HepG2 (cell line): ENCODE data around the gene MYADML2. TPM values are rescaled to one million over a fixed set of nuclear protein-coding genes. Genes with fewer than 3 reads are reported as not detected.
A peak's percentile ranks its signal among the peaks of the same experiment; 100 is the strongest.

ENCODE experiments used
- ATRX ChIP-seq: sonication (generic); formaldehyde crosslinking; IDR thresholded peaks from 2 replicates; pipeline ENCODE4 v1.4.0; 2020; ENCODE audit warnings: missing genetic modification reagents, borderline replicate concordance
- CHD4 ChIP-seq: fragments of 200-600 bp; sonication (generic); IDR thresholded peaks from 2 replicates; pipeline ENCODE4 v1.7.0; 2017; ENCODE audit warnings: mild to moderate bottlenecking, low read length, borderline replicate concordance
- EZH2 ChIP-seq: conservative IDR thresholded peaks from 2 replicates; pipeline ENCODE4 v1.6.1; 2012; ENCODE audit warnings: mild to moderate bottlenecking, low read depth, low read length, moderate library complexity
- FOSL1 ChIP-seq: sonication (generic); formaldehyde crosslinking; IDR thresholded peaks from 2 replicates; pipeline ENCODE4 v1.9.0; 2021; ENCODE audit warnings: missing genetic modification reagents, borderline replicate concordance
- FOXJ3 ChIP-seq: sonication (generic); formaldehyde crosslinking; IDR thresholded peaks from 2 replicates; pipeline ENCODE4 v1.4.0; 2020; ENCODE audit warnings: missing genetic modification reagents, mild to moderate bottlenecking, borderline replicate concordance
- GFI1 ChIP-seq: sonication (generic); formaldehyde crosslinking; IDR thresholded peaks from 2 replicates; pipeline ENCODE4 v1.5.0; 2020; ENCODE audit warnings: missing genetic modification reagents, mild to moderate bottlenecking, borderline replicate concordance
- JDP2 ChIP-seq: sonication (generic); formaldehyde crosslinking; IDR thresholded peaks from 2 replicates; pipeline ENCODE4 v1.8.1; 2022; ENCODE audit warnings: missing genetic modification reagents, borderline replicate concordance
- MLLT10 ChIP-seq: sonication (generic); formaldehyde crosslinking; IDR thresholded peaks from 2 replicates; pipeline ENCODE4 v1.4.0; 2020; ENCODE audit warnings: missing genetic modification reagents
- MTA3 ChIP-seq: sonication (generic); formaldehyde crosslinking; IDR thresholded peaks from 2 replicates; pipeline ENCODE4 v1.4.0; 2020; ENCODE audit warnings: missing genetic modification reagents
- RAD51 ChIP-seq: fragments of 450-650 bp; IDR thresholded peaks from 2 replicates; pipeline ENCODE4 v1.6.1; 2016; ENCODE audit warnings: borderline replicate concordance
- SIX1 ChIP-seq: sonication (generic); formaldehyde crosslinking; IDR thresholded peaks from 2 replicates; pipeline ENCODE4 v1.4.0; 2020; ENCODE audit warnings: missing genetic modification reagents, borderline replicate concordance
- SNRNP70 ChIP-seq: fragments of 200-400 bp; formaldehyde crosslinking; IDR thresholded peaks from 2 replicates; pipeline ENCODE4 v1.6.1; 2017; ENCODE audit warnings: mild to moderate bottlenecking, low read depth, low read length, moderate library complexity
- SP1 ChIP-seq, 2 experiments: fragments of 450-650 bp in 1 of 2; sonication (generic) in 1 of 2; formaldehyde crosslinking in 1 of 2; IDR thresholded peaks; 2 replicates each; pipeline versions ENCODE4 v1.4.0 to v1.6.1; 2016 to 2020; ENCODE audit warnings: missing genetic modification reagents in 1 of 2
- TSC22D2 ChIP-seq: sonication (generic); formaldehyde crosslinking; IDR thresholded peaks from 2 replicates; pipeline ENCODE4 v1.5.1; 2020; ENCODE audit warnings: missing genetic modification reagents, mild to moderate bottlenecking, borderline replicate concordance
- ZC3H13 ChIP-seq: sonication (generic); formaldehyde crosslinking; IDR thresholded peaks from 2 replicates; pipeline ENCODE4 v1.8.1; 2023; ENCODE audit warnings: mild to moderate bottlenecking, missing genetic modification reagents, moderate library complexity
- ZMAT3 ChIP-seq: sonication (generic); formaldehyde crosslinking; conservative IDR thresholded peaks from 2 replicates; pipeline ENCODE4 v1.7.0; 2021; ENCODE audit warnings: missing genetic modification reagents
- ZNF143 ChIP-seq: sonication (generic); formaldehyde crosslinking; IDR thresholded peaks from 2 replicates; pipeline ENCODE4 v1.4.0; 2020; ENCODE audit warnings: missing genetic modification reagents
- ZNF180 ChIP-seq: sonication (generic); formaldehyde crosslinking; IDR thresholded peaks from 2 replicates; pipeline ENCODE4 v1.4.0; 2020; ENCODE audit warnings: low read depth, missing genetic modification reagents, borderline replicate concordance
- ZNF33B ChIP-seq: sonication (generic); formaldehyde crosslinking; IDR thresholded peaks from 2 replicates; pipeline ENCODE4 v1.5.1; 2020; ENCODE audit warnings: mild to moderate bottlenecking, missing genetic modification reagents
- ZNF547 ChIP-seq: sonication (generic); formaldehyde crosslinking; IDR thresholded peaks from 2 replicates; pipeline ENCODE4 v1.5.1; 2020; ENCODE audit warnings: mild to moderate bottlenecking, missing genetic modification reagents
- ZNF557 ChIP-seq: sonication (generic); formaldehyde crosslinking; IDR thresholded peaks from 2 replicates; pipeline ENCODE4 v1.4.0; 2020; ENCODE audit warnings: missing genetic modification reagents
- ZNF572 ChIP-seq: sonication (generic); formaldehyde crosslinking; IDR thresholded peaks from 2 replicates; pipeline ENCODE4 v1.5.1; 2020; ENCODE audit warnings: mild to moderate bottlenecking, missing genetic modification reagents
- ZNF678 ChIP-seq: sonication (generic); formaldehyde crosslinking; IDR thresholded peaks from 2 replicates; pipeline ENCODE4 v1.4.0; 2020; ENCODE audit warnings: mild to moderate bottlenecking, missing genetic modification reagents
- ZNF703 ChIP-seq: sonication (generic); formaldehyde crosslinking; IDR thresholded peaks from 2 replicates; pipeline ENCODE4 v1.5.1; 2020; ENCODE audit warnings: missing genetic modification reagents, mild to moderate bottlenecking, moderate library complexity, borderline replicate concordance
- ZNF724P ChIP-seq: sonication (generic); formaldehyde crosslinking; IDR thresholded peaks from 2 replicates; pipeline ENCODE4 v1.8.0; 2022; ENCODE audit warnings: missing genetic modification reagents, borderline replicate concordance
- ZNF773 ChIP-seq: sonication (generic); formaldehyde crosslinking; IDR thresholded peaks from 2 replicates; pipeline ENCODE4 v1.4.0; 2020; ENCODE audit warnings: missing genetic modification reagents, borderline replicate concordance
- ZNF816 ChIP-seq: sonication (generic); formaldehyde crosslinking; IDR thresholded peaks from 2 replicates; pipeline ENCODE4 v1.8.0; 2022; ENCODE audit warnings: missing genetic modification reagents, mild to moderate bottlenecking, borderline replicate concordance
- ZSCAN30 ChIP-seq: sonication (generic); formaldehyde crosslinking; IDR thresholded peaks from 2 replicates; pipeline ENCODE4 v1.5.0; 2020; ENCODE audit warnings: mild to moderate bottlenecking, missing genetic modification reagents
- polyA plus RNA-seq, 8 experiments: library from polyadenylated mRNA; depleted of rRNA in 3 of 8; stranded (reverse) in 7 of 8; unstranded in 1 of 8; fragments of >200 nt; fragmentation: Illumina TruSeq in 4 of 8; extraction: Trizol in 4 of 8; gene quantifications; 2 replicates each; pipeline versions ENCODE4 v1.2.1 to v1.2.3, GENCODE V29; 2011 to 2016; ENCODE audit warnings: low read depth in 4 of 8, missing spikeins in 1 of 8, mixed read lengths in 1 of 8; ENCODE audit not compliant: insufficient read depth in 1 of 8
- total RNA-seq, 5 experiments: library from RNA; depleted of rRNA; stranded (reverse); fragments of >200 nt; fragmentation: Illumina TruSeq; extraction: Trizol; gene quantifications; 2 replicates each; pipeline ENCODE4 v1.2.3, GENCODE V29; 2016; ENCODE audit warnings: low read depth in 1 of 5
- TF ChIP-seq, protein P1 (sequence below): sonication (generic); formaldehyde crosslinking; IDR thresholded peaks from 2 replicates; pipeline ENCODE4 v1.9.0; 2021; ENCODE audit warnings: missing genetic modification reagents, mild to moderate bottlenecking, borderline replicate concordance
- TF ChIP-seq, protein P2 (sequence below): sonication (generic); formaldehyde crosslinking; IDR thresholded peaks from 2 replicates; pipeline ENCODE4 v1.8.1; 2023; ENCODE audit warnings: mild to moderate bottlenecking, moderate library complexity, missing genetic modification reagents

Gene MYADML2
- total and polyA plus RNA-seq, 2 of the 13 experiments (the other 11 are each of a cell fraction or from before 2014, with no cell fraction given), result not detected

DNA sequence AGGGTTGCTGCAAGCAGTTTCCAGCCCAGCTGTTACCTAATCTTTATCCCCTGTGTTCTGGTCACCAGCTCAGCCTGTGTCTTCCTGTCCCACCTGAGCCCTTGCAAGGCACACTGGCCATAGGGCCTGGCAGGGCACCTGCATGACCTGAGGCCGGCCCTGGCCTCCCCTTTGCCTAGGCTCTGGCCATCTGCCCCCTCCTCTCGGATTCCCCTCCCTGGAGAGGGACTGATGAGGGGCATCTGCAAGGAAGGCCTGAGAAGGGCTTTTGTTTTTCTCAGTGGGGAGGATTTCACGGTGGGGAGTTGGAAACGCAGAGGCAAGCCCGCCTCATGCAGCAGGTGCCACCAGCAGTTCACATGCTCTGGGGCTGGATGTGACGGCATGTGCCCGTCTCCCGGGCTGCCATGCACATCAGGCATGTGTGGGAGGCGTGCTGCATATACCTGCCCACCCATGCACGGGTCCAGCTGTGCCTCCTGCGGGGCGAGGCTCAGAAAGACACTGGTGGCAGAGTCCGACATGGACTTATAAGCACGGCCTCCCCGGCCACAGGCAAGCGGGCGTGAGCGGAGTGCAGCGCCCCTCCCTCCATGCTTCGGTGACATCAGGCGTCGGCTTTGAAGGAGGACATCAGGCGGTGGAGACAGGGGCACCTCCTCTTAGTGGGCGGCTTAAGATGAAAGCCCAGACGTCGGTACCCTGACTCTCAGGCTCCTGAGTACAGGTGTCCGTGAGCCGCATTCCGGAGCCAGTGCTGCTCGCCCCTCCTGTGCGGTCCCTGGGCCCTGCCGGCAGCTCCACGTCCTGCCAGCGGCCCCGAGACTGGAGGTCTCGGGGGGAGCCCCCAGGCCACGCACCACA lies 46.9 kb upstream of the MYADML2 start (continued):
- TF ChIP-seq ATRX (CRISPR knock-in tag), result no peak
- no peak for TF ChIP-seq CHD4
- no peak for TF ChIP-seq SP1 (IDR thresholded peaks at IDR 0.05)
- no peak for TF ChIP-seq SP1 (CRISPR knock-in tag; IDR thresholded peaks at IDR 0.05)
- TF ChIP-seq ZNF547 (CRISPR knock-in tag), result no peak
- 0 out of 2 replicates have a peak, but pooled peaks have one; percentile 19 for TF ChIP-seq ZNF724P (CRISPR knock-in tag)
- no peak for TF ChIP-seq FOSL1 (CRISPR knock-in tag)
- no peak for TF ChIP-seq ZNF180 (CRISPR knock-in tag)
- TF ChIP-seq FOXJ3 (CRISPR knock-in tag), result no peak
- TF ChIP-seq ZNF572 (CRISPR knock-in tag), result 0 out of 2 replicates have a peak, but pooled peaks have one; percentile 13
- TF ChIP-seq ZC3H13 (CRISPR knock-in tag), result peak; percentile 99
- TF ChIP-seq TSC22D2, result no peak
- TF ChIP-seq ZMAT3 (CRISPR knock-in tag), result peak; percentile 35; the same call in 1 of the 2 replicates
- TF ChIP-seq RAD51, result no peak
- TF ChIP-seq ZNF703 (CRISPR knock-in tag), result peak; percentile 86; the same call in 1 of the 2 replicates
- TF ChIP-seq JDP2, result no peak
- no peak for TF ChIP-seq ZNF773 (CRISPR knock-in tag)
- peak; percentile 77 for TF ChIP-seq ZSCAN30 (CRISPR knock-in tag)
- TF ChIP-seq MTA3 (CRISPR knock-in tag), result no peak
- TF ChIP-seq SIX1 (CRISPR knock-in tag), result no peak
- TF ChIP-seq ZNF143 (CRISPR knock-in tag), result peak; percentile 37; the same call in 1 of the 2 replicates
- no peak for TF ChIP-seq ZNF557 (CRISPR knock-in tag)
- TF ChIP-seq SNRNP70, result no peak
- TF ChIP-seq EZH2, result no peak
- no peak for TF ChIP-seq MLLT10 (CRISPR knock-in tag)
- TF ChIP-seq GFI1 (CRISPR knock-in tag), result peak; percentile 63
- TF ChIP-seq ZNF33B (CRISPR knock-in tag), result no peak
- TF ChIP-seq ZNF816, result no peak; the same call in 1 of the 2 replicates
- TF ChIP-seq, protein P1, sequence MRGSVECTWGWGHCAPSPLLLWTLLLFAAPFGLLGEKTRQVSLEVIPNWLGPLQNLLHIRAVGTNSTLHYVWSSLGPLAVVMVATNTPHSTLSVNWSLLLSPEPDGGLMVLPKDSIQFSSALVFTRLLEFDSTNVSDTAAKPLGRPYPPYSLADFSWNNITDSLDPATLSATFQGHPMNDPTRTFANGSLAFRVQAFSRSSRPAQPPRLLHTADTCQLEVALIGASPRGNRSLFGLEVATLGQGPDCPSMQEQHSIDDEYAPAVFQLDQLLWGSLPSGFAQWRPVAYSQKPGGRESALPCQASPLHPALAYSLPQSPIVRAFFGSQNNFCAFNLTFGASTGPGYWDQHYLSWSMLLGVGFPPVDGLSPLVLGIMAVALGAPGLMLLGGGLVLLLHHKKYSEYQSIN, result no peak
- TF ChIP-seq, protein P2, sequence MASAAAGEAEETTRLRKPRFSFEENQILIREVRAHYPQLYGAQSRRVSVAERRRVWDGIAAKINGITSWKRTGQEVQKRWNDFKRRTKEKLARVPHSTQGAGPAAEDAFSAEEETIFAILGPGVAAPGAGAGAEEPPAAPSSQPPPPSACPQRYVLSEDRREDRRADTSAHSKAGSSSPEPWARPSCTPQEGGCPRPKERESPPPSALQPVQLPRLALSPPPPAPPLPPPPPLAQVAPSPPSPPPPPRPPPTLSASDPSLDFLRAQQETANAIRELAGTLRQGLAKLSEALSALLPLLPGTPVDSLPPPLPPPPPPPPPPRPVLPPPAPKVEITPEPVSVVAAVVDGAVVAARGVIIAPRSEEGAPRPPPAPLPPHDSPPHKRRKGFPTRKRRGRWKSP (CRISPR knock-in tag), result 0 out of 2 replicates have a peak, but pooled peaks have one; percentile 9
- 0 out of 2 replicates have a peak, but pooled peaks have one; percentile 72 for TF ChIP-seq ZNF678 (CRISPR knock-in tag)
